Measurements from ENCODE around the gene TMEM41A. TPM values are rescaled to one million over a fixed set of nuclear protein-coding genes. Genes with fewer than 3 reads are reported as not detected.

TMEM41A gene
- total RNA-seq, 1 donor from 2014 or later = 15.9 TPM

GRCh38 chr3:185521349-185522138 lies 22.7 kb upstream of the TMEM41A start:
- no peak for TF ChIP-seq CTCF (IDR thresholded peaks at IDR 0.05)
- Mint-ChIP-seq H3K4me3 (ENCODE audit: unreplicated experiment) (no peak overlapping the region), H3K4me1 (ENCODE audit: low read depth) (no peaks in the 10 kb centered on the region), H3K27ac (ENCODE audit: unreplicated experiment) (no peak overlapping the region), H3K9me3 (ENCODE audit: low read depth) (no peaks in the 10 kb centered on the region), H3K27me3 (ENCODE audit: low read depth) (peaks cover 32% of the 10 kb centered on the region), H3K36me3 (ENCODE audit: low read depth) (no peaks in the 10 kb centered on the region)
- no peak for DNase-seq (ENCODE audit: low spot score)

- H3K27me3 Mint-ChIP-seq (ENCODE audit: low read depth) = peaks cover 34% of the 10 kb centered on the region
- no peak overlapping the region for H3K4me3 Mint-ChIP-seq (ENCODE audit: unreplicated experiment)
- TF ChIP-seq CTCF (IDR thresholded peaks at IDR 0.05) = no peak
- no peaks in the 10 kb centered on the region for H3K4me1 Mint-ChIP-seq (ENCODE audit: low read depth)
- H3K27ac Mint-ChIP-seq (ENCODE audit: unreplicated experiment) = no peak overlapping the region
- no peaks in the 10 kb centered on the region for H3K9me3 Mint-ChIP-seq (ENCODE audit: low read depth)
- no peak for DNase-seq (ENCODE audit: low spot score)
- no peaks in the 10 kb centered on the region for H3K36me3 Mint-ChIP-seq (ENCODE audit: low read depth)
Observed at GRCh38 chr3:185519021-185519420, 20.2 kb upstream of the TMEM41A start.

- no peak for DNase-seq (ENCODE audit: low spot score)
- no peak overlapping the region for H3K27ac Mint-ChIP-seq (ENCODE audit: unreplicated experiment)
- no peak for TF ChIP-seq CTCF (IDR thresholded peaks at IDR 0.05)
- H3K4me1 Mint-ChIP-seq (ENCODE audit: low read depth) = no peaks in the 10 kb centered on the region
- H3K36me3 Mint-ChIP-seq (ENCODE audit: low read depth) = no peaks in the 10 kb centered on the region
- peaks cover 42% of the 10 kb centered on the region for H3K27me3 Mint-ChIP-seq (ENCODE audit: low read depth)
- H3K9me3 Mint-ChIP-seq (ENCODE audit: low read depth) = no peaks in the 10 kb centered on the region
- H3K4me3 Mint-ChIP-seq (ENCODE audit: unreplicated experiment) = no peak overlapping the region
Observed at GRCh38 chr3:185517387-185518130, 18.7 kb upstream of the TMEM41A start.

- Mint-ChIP-seq H3K27me3 (ENCODE audit: low read depth) (peaks cover 24% of the 10 kb centered on the region), H3K4me3 (ENCODE audit: unreplicated experiment) (no peak overlapping the region), H3K4me1 (ENCODE audit: low read depth) (no peaks in the 10 kb centered on the region), H3K36me3 (ENCODE audit: low read depth) (no peaks in the 10 kb centered on the region), H3K9me3 (ENCODE audit: low read depth) (no peaks in the 10 kb centered on the region), H3K27ac (ENCODE audit: unreplicated experiment) (no peak overlapping the region)
- TF ChIP-seq CTCF (IDR thresholded peaks at IDR 0.05) = no peak
- DNase-seq (ENCODE audit: low spot score) = no peak
Observed at GRCh38 chr3:185511711-185512110, 12.9 kb upstream of the TMEM41A start.

- H3K4me1 Mint-ChIP-seq (ENCODE audit: low read depth) = no peaks in the 10 kb centered on the region
- TF ChIP-seq CTCF (IDR thresholded peaks at IDR 0.05) = no peak
- no peak for DNase-seq (ENCODE audit: low spot score)
- no peak overlapping the region for H3K27ac Mint-ChIP-seq (ENCODE audit: unreplicated experiment)
- no peak overlapping the region for H3K4me3 Mint-ChIP-seq (ENCODE audit: unreplicated experiment)
- peaks cover 8% of the 10 kb centered on the region for H3K27me3 Mint-ChIP-seq (ENCODE audit: low read depth)
- H3K36me3 Mint-ChIP-seq (ENCODE audit: low read depth) = no peaks in the 10 kb centered on the region
- no peaks in the 10 kb centered on the region for H3K9me3 Mint-ChIP-seq (ENCODE audit: low read depth)
Observed at GRCh38 chr3:185508335-185508991, 9.6 kb upstream of the TMEM41A start.

Measured in chondrocyte (in vitro differentiated cells).